HG02870 (cell line): ENCODE results near the gene CGB1.
"Not testable (repeated sequence)": the region's sequence is repeated elsewhere in the genome, so short reads cannot be mapped to it uniquely, and the experiment has no call there.

Experiments
- ATAC-seq: cut with Tn5 transposase; IDR thresholded peaks from one replicate; pipeline ENCODE4 v1.9.1; 2021; ENCODE audit warnings: mild to moderate bottlenecking, moderate library complexity; ENCODE audit not compliant: unreplicated experiment

The CGB1 gene

DNA sequence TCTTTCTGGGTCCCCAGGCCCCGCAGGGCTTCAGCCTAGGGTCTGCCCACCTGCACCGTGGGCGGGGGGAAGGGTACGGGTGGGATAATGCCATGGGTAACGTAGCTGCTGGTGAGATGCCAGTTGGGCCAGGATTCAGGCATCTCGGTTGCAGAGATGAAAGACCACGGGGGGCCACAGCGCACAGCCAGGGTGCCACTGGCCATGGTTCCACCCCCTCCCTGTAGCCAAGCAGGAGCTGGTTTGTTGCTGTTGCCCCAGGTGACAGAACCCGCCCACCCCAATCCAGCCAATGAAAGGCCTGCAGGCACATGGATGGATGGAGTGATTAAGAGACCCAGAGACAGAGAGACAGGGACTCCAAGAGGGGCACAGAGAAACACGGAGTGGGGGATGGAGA, 21.9 kb upstream of the CGB1 start:
- no peak for ATAC-seq

DNA sequence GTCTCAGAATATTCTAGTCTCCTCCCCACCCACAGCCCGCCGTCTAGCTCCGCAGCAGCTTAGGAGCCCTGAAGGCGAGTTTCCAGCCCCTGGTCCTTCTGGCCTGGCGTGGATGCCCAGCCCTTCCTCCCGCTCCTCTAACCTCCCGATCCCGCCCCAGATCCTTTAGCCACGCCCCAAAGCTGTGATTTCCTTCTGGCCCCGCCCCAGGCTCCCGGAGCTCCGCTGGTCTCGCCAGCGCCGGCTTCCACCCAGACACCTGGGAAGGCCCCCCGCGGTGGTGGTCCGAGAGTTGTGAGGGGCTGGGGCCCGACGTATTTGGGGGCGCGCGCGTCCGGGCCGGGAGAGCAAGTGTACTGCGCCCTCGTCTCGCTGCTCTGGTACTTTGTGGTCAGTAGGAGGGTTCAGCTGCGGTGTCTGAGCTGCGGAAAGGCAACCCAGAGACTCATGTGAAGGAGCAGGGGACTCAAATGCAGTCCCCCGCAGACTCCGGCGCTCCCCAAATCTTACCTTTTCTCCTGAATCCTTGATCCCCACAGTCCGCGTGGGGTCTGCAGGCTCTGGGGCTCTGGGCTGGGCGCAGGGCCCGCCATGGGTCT, 21.0 kb upstream of the CGB1 start, which contains the start of gene CGB7:
TSS of gene CGB7 (minus strand) at position 114 of the 599 bp plus-strand sequence. CDS start 2,374 bp downstream, outside the sequence.
- ATAC-seq, result no peak

DNA sequence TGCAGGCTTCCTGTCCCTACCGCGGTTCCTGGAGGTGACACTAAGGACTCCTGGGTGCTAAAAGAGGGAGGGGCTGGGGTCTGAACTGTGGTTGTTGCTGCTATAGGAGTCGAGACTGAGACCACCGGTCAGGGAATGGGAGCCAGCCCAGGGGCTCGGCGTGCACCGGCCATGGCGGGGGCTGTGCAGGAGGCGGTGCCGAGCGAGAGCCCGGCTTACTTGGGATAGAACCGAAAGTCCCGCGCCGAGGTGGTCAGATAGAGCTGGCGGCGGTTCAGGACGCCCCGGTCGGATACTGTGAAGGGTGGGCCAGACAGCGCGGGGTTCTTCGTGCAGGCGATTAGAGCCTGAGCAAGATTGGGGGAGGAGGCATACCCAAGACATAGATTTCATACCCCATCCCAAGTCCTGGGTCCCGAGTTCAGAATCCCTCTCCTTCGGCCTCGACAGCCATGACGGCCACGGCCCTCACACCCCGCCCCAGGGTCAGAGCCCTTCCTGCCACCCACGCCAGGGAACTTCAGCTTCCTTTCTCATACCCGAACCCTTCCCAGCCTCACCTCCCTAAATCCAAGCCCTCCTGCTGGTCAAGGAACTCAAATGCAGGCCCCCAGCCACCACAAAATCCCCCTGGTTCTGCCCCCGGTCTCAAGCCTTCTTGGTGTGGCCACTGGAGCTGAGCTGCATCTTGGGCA, 20.4 kb upstream of the CGB1 start:
- not testable (repeated sequence) for ATAC-seq

DNA sequence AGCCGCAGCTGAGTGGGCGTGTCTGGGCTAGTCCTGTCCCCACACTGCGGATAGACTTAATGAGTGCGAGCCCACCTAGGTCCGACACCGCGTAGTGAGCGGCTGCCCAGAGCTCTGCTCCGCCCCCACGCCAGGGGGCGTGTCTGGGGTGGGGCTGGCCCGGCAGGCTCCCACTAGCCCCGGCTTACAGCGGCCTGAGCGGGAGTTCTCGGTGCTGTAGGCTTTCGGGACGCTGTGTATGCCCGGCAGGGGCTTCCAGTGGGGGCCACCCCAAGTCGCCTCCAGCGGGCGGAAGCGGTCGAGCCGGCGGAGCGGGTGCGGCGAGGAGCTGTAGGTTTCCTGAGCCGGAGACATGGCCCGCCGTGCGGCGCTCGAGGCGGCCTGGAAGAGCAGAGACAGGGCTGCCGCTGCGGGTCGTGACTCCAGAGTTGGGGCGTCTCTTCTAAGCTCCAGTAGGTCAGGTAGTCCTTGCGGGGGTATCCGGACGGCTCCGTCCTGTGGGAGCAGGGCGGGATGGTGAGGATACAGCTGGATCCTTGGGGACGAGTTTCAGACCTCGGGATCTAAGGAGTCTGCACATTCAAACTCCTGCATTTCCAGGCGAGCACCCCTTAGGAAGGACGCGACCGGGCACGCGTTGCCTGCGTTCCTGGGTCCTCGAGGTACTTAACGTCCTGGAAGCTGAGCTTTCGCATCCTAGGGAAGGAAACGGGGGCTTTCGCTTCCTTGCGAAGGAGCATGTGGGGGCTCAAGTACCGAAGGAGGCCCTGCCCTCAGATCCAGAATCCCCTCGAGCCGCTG, 19.6 kb upstream of the CGB1 start:
- no peak for ATAC-seq

DNA sequence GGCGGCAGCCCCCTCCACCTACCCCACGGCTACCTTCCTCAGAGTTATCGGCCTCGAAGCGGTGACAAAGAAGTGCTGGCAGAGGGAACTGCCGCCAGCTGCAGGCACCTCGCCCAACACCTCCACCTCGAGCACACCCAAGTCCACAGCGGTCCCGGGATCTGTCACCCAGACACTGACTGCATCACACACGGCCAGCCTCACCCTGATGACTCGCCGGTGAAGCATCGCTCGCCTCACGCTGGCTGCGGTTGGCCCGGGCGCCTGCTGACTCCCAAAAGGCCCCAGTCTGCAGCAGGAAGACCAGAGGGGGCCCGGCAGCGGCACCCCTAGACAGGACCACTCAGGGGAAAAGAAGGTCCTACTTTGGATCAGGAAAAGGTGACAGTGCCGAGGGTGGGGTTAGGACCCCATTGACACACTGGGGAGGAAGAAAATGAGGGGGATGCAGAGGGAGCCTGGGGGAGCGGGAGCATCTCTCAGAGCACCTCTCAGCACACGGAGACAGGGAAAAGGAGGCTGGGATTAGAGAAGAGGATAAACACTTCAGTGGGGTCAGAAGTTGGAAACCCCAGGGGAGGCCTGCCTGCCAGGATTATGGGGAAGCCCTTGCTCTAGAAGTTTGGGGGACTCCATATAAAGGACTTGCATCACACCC, 13.8 kb upstream of the CGB1 start:
- ATAC-seq, result not testable (repeated sequence)

DNA sequence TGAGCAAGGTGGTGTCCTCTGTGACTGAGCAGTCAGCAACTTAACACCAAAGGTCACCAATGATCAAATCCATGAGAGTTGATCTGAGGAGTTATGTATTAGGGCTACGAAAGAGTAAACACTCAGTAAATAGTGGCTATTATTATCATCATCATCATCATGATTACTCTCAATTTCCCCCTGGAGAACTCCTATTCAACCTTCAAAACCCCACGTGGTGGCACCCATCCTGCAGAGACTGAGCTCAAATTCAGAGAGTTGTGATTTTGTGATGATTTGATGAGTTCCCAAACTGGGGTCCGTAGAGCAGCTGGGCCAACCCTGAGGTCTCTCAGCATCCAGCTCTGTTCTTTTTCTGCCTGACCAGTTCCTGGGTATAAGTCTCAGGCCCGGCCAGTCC, 13.1 kb upstream of the CGB1 start:
- ATAC-seq, result not testable (repeated sequence)

DNA sequence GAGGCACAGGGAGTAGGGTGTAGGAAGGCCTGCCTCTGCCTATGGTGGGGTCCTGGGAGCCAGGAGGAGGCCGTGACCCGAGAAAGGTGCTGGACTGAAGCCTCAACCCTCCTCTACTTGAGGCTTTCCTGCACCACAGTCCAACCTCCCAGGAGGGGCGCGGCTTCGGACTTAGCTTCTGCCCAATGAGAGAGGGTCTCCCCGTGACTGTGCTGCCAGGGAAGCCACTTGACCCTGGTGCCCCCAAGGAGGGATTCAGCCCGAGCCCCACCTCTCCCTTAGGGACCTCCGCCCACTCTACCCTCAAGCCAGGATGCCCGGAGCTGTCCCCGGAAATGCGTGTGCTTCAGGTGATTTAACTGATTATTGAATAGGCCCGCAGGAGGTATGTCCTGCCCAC, 12.3 kb upstream of the CGB1 start, which contains the start of gene CGB8:
TSS of gene CGB8 (minus strand) at position 101 of the 400 bp plus-strand sequence. CDS start 372 bp downstream, outside the sequence.
- ATAC-seq, result not testable (repeated sequence)

DNA sequence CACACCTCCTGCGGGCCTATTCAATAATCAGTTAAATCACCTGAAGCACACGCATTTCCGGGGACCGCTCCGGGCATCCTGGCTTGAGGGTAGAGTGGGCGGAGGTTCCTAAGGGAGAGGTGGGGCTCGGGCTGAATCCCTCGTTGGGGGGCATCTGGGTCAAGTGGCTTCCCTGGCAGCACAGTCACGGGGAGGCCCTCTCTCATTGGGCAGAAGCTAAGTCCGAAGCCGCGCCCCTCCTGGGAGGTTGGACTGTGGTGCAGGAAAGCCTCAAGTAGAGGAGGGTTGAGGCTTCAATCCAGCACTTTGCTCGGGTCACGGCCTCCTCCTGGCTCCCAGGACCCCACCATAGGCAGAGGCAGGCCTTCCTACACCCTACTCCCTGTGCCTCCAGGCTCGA, 6.9 kb upstream of the CGB1 start, which contains the start of gene CGB5:
TSS of gene CGB5 (plus strand) at position 301 of the 400 bp plus-strand sequence. CDS start 362 bp downstream, outside the sequence.
- ATAC-seq, result not testable (repeated sequence)

DNA sequence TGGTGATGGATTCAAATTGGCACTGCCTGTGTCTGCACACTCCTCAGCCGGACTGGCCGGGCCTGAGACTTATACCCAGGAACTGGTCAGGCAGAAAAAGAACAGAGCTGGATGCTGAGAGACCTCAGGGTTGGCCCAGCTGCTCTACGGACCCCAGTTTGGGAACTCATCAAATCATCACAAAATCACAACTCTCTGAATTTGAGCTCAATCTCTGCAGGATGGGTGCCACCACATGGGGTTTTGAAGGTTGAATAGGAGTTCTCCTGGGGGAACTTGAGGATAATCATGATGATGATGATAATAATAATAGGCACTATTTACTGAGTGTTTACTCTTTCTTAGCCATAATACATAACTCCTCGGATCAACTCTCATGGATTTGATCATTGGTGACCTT, 6.0 kb upstream of the CGB1 start:
- not testable (repeated sequence) for ATAC-seq

DNA sequence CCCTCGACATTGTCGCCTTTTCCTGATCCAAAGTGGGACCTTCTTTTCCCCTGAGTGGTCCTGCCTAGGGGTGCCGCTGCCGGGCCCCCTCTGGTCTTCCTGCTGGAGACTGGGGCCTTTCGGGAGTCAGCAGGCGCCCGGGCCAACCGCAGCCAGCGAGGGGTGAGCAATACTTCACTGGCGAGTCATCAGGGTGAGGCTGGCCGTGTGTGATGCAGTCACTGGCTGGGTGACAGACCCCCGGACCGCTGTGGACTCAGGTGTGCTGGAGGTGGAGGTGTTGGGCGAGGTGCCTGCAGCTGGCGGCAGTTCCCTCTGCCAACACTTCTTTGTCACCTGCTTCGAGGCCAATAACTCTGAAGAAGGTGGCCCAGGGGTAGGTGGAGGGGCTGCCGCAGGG, 5.5 kb upstream of the CGB1 start:
- no peak for ATAC-seq

DNA sequence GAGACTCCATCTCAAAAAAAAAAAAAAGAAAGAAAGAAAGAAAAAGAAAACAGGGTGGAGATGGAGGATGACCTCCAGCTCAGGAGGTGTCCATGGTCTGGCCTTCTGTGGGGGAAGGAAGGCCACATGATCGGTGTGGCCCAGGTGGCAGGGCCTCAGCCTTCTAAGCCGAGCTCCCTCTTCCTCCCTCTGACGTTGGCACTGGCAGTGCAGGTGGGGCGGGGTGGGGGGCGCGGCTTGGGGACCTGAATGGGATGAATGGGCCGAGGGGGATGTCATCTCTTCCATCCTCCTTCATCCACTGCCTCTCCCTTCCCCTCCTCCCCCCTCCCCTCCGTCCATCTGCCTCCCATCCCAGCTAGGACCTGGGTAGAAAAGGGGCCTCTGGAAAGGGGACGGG, 3.0 kb upstream of the CGB1 start:
- ATAC-seq, result not testable (repeated sequence)

DNA sequence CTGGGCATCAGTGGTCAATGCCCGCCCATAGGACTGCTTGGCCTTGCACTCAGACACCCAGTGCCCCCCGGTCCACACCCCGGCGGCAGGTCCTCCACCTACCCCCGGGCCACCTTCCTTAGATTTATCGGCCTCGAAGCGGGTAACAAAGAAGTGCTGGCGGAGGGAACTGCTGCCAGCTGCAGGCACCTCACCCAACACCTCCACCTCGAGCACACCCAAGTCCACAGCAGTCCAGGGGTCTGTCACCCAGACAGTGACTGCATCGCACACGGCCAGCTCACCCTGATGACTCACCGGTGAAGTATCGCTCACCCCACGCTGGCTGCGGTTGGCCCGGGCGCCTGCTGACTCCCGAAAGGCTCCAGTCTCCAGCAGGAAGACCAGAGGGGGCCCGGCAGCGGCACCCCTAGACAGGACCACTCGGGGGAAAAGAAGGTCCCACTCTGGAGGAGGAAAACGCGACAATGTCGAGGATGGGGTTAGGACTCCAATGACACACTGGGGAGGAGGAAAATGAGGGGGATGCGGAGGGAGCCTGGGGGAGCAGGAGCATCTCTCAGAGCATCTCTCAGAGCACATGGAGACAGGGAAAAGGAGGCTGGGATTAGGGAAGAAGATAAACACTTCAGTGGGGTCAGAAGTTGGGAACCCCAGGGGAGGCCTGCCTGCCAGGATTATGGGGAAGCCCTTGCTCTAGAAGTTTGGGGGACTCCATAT, 2.0 kb upstream of the CGB1 start:
- ATAC-seq, result not testable (repeated sequence)

DNA sequence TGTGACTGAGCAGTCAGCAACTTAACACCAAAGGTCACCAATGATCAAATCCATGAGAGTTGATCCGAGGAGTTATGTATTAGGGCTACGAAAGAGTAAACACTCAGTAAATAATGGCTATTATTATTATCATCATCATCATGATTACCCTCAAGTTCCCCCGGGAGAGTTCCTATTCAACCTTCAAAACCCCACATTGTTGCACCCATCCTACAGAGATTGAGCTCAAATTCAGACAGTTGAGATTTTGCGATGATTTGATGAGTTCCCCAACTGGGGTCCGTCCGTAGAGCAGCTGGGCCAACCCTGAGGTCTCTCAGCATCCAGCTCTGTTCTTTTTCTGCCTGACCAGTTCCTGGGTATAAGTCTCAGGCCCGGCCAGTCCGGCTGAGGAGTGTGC, 1.4 kb upstream of the CGB1 start:
- not testable (repeated sequence) for ATAC-seq

DNA sequence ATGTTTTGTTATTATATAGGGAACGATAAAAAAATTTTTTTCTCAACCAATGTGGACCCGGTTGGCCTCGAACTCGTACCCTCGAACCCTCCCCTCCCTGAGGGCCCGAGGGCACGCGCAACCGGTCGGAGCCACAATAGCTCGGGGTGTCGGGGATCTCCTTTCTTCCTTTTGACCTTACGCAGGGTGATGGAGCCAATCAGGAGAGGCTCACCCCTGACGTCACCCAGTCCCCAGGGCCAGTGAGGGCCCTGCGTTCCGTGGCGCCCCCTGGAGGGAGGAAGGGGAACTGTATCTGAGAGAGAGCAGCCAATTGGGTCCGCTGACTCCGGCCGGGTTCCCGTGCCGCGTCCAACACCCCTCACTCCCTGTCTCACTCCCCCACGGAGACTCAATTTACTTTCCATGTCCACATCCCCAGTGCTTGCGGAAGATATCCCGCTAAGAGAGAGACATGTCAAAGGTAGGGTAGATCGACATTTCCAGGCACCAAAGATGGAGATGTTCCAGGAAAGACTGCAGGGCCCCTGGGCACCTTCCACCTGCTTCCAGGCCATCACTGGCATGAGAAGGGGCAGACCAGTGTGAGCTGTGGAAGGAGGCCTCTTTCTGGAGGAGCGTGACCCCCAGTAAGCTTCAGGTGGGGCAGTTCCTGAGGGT, 4.9 kb downstream of the CGB1 start, which contains the start of gene CGB2:
TSS of gene CGB2 (plus strand) at position 249 of the 660 bp plus-strand sequence. CDS start at position 455, 206 bp downstream.
- not testable (repeated sequence) for ATAC-seq

DNA sequence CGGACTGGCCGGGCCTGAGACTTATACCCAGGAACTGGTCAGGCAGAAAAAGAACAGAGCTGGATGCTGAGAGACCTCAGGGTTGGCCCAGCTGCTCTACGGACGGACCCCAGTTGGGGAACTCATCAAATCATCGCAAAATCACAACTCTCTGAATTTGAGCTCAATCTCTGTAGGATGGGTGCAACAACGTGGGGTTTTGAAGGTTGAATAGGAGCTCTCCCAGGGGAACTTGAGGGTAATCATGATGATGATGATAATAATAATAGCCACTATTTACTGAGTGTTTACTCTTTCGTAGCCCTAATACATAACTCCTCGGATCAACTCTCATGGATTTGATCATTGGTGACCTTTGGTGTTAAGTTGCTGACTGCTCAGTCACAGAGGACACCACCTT, 6.4 kb downstream of the CGB1 start:
- not testable (repeated sequence) for ATAC-seq

DNA sequence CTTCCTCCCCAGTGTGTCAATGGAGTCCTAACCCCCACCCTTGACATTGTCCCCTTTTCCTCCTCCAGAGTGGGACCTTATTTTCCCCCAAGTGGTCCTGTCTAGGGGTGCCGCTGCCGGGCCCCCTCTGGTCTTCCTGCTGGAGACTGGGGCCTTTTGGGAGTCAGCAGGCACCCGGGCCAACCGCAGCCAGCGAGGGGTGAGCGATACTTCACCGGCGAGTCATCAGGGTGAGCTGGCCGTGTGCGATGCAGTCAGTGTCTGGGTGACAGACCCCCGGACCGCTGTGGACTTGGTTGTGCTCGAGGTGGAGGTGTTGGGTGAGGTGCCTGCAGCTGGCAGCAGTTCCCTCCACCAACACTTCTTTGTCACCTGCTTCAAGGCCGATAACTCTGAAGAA, 6.9 kb downstream of the CGB1 start:
- not testable (repeated sequence) for ATAC-seq

DNA sequence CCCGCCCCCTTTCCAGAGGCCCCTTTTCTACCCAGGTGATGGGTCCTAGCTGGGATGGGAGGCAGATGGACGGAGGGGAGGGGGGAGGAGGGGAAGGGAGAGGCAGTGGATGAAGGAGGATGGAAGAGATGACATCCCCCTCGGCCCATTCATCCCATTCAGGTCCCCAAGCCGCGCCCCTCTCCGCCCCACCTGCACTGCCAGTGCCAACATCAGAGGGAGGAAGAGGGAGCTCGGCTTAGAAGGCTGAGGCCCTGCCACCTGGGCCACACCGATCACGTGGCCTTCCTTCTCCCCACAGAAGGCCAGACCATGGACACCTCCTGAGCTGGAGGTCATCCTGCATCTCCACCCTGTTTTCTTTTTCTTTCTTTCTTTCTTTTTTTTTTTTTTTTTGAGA, 8.0 kb downstream of the CGB1 start:
- not testable (repeated sequence) for ATAC-seq

DNA sequence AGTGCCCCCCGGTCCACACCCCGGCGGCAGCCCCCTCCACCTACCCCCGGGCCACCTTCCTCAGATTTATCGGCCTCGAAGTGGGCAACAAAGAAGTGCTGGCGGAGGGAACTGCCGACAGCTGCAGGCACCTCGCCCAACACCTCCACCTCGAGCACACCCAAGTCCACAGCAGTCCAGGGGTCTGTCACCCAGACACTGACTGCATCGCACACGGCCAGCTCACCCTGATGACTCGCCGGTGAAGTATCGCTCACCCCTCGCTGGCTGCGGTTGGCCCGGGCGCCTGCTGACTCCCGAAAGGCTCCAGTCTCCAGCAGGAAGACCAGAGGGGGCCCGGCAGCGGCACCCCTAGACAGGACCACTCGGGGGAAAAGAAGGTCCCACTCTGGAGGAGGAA, 11.1 kb downstream of the CGB1 start:
- ATAC-seq, result not testable (repeated sequence)

DNA sequence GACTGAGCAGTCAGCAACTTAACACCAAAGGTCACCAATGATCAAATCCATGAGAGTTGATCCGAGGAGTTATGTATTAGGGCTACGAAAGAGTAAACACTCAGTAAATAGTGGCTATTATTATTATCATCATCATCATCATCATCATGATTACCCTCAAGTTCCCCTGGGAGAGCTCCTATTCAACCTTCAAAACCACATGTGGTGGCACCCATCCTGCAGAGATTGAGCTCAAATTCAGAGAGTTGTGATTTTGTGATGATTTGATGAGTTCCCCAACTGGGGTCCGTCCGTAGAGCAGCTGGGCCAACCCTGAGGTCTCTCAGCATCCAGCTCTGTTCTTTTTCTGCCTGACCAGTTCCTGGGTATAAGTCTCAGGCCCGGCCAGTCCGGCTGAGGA, 11.6 kb downstream of the CGB1 start:
- ATAC-seq, result not testable (repeated sequence)
